Peyer's patch (tissue), 4 donors: ENCODE data around the gene BACH2.

Experiments
- POLR2A ChIP-seq, 2 donors: fragments of 450-650 bp; IDR thresholded peaks; one replicate each; pipeline ENCODE4 v1.5.1; 2017; ENCODE audit warnings: antibody characterized with exemption in 2 of 2, mild to moderate bottlenecking in 2 of 2, moderate library complexity in 2 of 2
- TF ChIP-seq, protein P1 (sequence below), 6 experiments: fragments of 450-650 bp in 4 of 6; fragments of 200-600 bp in 2 of 6; sonication (generic) in 1 of 6; IDR thresholded peaks; one replicate each; pipeline ENCODE4 v1.5.1; 2017 to 2019; ENCODE audit warnings: antibody characterized with exemption in 6 of 6, mild to moderate bottlenecking in 3 of 6, moderate library complexity in 1 of 6

GRCh38 chr6:89987140-89987539 lies 309.5 kb downstream of the BACH2 start:
- TF ChIP-seq, protein P1, sequence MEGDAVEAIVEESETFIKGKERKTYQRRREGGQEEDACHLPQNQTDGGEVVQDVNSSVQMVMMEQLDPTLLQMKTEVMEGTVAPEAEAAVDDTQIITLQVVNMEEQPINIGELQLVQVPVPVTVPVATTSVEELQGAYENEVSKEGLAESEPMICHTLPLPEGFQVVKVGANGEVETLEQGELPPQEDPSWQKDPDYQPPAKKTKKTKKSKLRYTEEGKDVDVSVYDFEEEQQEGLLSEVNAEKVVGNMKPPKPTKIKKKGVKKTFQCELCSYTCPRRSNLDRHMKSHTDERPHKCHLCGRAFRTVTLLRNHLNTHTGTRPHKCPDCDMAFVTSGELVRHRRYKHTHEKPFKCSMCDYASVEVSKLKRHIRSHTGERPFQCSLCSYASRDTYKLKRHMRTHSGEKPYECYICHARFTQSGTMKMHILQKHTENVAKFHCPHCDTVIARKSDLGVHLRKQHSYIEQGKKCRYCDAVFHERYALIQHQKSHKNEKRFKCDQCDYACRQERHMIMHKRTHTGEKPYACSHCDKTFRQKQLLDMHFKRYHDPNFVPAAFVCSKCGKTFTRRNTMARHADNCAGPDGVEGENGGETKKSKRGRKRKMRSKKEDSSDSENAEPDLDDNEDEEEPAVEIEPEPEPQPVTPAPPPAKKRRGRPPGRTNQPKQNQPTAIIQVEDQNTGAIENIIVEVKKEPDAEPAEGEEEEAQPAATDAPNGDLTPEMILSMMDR (IDR thresholded peaks at IDR 0.05): no peak
- no peak for TF ChIP-seq POLR2A (IDR thresholded peaks at IDR 0.05)
